Femur (tissue), 1 donor: ENCODE data around the gene CREB3L2.
"Not testable (repeated sequence)": the region's sequence is repeated elsewhere in the genome, so short reads cannot be mapped to it uniquely, and the experiment has no call there.

Experiments used
- DNase-seq: peaks from one replicate; pipeline ENCODE4 v3.0.0-alpha.2; 2017

Gene CREB3L2

DNA sequence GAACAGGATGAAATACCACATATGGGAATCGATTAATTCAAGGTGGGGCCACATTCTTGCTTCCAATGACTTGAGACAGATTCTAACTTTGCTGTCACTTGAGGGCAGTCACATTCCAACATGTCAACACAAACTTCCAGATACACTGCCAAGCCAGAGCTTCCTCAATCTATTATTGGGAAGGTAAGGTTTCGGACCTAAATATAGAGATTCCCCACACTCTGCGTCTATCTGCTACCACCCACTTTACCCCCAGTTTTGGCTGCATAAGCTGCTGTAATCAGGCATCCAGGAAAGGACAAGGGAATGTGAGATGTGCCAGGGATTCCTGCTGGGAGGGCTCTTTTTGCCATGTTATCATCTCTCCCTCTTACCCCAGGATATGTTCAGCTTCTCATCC lies 134.6 kb downstream of the CREB3L2 start:
- DNase-seq = no peak

DNA sequence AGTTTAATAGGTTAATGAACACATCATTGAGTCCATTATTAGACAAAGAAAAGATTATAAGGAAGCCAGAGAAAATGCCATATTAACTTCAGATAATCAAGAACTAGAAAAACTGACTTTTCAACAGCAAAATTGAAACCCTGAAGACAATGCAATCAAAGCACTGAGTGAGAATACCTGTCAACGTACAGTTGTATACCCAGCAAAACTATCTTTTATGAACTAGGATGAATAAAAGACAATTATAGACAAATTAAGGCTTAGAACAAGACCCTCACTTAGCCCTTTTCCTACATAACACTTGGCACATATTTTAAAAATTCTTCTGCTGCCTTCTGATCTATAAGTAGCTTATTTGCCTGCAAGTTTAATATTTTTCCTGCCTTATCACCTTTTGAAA lies 136.1 kb downstream of the CREB3L2 start:
- DNase-seq = no peak

DNA sequence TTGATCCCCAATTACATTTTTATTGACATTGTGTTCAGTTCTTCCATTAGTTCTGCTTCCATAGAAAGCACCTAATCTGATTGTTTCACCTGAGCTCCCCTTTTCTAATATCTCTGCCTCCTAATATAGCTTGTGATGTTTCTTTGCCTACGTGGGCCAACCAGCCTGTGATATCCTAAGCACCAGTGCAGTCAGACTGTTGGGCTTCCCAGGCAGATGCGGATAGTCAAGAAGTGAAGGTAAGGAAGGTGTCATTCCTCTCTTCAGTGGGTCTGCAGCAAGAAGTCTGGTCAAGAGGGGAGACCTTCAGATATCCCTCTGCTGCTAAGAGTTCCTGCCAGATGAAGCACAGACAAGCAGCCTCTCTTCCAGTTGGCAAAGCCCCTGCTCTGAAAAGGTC lies 138.9 kb downstream of the CREB3L2 start:
- no peak for DNase-seq

DNA sequence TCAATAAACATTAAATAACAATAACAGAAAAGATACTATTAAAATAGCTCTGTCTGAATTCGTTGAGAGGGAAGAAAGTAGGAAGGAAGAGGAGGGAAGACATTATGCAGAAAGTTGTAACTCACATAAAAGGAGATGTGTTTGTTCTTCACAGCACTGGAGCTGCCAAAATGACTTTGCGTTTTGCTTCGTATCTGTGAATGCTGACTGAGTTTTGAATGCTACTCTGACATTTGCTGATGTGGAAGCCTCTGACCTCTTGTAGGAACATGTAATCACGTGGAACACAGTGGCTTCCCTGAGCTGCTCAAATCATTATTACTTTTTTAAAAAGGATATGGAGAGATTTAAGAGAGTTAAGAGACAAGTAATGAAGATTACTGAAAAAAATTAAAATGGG lies 139.5 kb downstream of the CREB3L2 start:
- DNase-seq = no peak

DNA sequence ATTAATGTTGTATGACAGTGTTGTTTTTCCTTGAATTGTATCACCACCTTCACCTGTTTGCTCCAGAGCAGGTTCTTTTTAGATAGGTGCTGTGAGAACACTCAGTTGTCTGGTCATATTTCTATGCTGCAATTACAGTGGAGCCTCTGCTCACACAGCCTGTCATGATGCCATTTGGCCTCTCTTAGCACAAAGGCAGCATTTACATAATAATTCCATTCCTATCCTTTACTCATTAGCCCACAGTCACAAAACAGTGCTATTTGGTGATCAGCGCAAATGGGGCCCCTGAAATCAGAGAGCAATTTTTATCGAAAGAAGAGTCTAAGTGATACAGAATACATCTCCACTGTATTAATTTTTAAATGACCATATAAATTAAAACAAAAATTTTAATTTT lies 141.3 kb downstream of the CREB3L2 start:
- DNase-seq = no peak

- DNase-seq = no peak
Observed at GRCh38 chr7:137853053-137853452, 148.8 kb downstream of the CREB3L2 start.

- no peak for DNase-seq
Observed at GRCh38 chr7:137852108-137852507, 149.8 kb downstream of the CREB3L2 start.

DNA sequence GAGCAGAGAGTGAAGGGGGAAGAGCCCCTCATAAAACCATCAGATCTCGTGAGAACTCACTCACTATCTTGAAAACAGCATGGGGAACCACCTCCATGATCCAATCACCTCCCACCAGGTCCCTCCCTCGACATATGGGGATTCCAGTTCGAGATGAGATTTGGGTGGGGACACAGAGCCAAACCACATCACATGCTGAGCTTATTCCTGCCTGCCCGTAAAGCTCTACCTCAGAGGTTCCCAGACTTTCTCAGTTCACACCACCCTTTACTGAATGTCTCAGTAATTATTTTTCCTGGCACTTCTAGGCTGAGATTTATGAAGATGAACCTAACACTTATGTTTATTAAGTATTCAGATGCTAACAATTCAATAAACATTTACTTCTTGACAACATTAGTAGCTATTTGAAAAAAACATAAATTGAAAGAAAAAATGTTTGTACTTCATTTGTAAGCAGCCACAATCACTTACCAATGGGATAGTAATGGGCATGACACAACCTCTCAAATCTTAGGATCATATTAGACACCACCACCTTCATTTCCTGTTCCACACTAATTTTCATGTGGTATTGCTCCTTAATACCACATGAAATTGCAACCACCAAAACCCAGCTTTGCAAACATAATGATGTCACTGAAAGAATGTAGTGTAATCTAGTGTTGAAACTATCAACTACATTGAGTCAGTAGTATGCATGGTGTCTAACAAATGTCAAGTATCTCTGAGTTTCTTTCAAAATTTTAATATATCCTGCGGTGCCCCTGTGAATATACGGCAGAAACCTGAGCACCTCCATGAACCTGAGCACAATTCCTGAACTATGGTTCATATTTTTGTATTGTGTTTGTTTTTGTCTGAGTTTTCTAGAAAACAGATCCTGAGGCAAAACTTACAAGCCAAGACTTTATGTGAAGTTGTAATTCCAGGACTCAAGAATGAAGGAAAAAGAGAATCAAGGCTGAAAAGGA lies 150.6 kb downstream of the CREB3L2 start:
- DNase-seq = no peak

- no peak for DNase-seq
Observed at GRCh38 chr7:137850571-137850970, 151.3 kb downstream of the CREB3L2 start.

- DNase-seq = no peak
Observed at GRCh38 chr7:137848095-137848494, 153.8 kb downstream of the CREB3L2 start.

- DNase-seq = peak; percentile 28
Observed at GRCh38 chr7:137847568-137848050, 154.3 kb downstream of the CREB3L2 start.

DNA sequence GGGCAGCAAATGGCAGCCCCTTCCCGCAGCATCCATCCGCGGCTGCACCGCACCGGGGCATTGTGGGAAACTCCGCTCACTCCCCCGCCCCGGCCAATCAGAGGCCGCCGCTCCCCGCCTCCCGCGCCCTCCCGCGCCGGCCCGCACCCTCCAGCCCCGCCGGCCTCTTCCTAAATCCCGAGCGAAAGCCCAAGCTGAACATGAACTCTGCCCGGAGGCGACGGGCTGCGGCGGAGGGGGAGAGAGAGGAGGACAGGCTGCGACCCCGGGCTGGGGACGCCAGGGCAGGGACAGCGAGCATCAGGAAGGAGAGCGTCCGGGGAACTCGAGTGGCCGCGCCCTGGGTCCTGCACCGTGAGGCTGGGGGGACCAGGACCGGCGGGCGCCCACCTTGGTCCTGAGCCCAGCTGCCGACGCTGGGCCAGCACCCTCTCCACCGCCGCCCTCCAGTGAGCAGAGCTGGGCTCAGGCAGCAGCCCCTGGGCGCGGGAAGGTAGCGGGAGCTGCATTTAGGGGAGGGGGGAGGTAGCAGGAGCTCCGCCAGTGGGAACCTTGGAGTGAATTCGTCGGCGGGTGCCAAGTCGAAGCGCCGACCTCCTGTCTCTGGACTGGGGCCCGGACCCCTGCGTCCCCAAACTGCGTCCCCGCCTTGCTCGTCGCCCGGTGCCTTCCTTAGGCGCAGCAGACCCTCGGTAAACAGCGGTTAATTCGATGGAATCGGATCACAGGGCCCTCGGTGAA lies 154.9 kb downstream of the CREB3L2 start, which contains the start of gene DGKI:
DGKI (minus strand) TSS at position 148 of the 741 bp plus-strand sequence.
- peak; percentile 38 for DNase-seq

GRCh38 chr7:137846549-137846826 lies 155.4 kb downstream of the CREB3L2 start:
- no peak for DNase-seq

DNA sequence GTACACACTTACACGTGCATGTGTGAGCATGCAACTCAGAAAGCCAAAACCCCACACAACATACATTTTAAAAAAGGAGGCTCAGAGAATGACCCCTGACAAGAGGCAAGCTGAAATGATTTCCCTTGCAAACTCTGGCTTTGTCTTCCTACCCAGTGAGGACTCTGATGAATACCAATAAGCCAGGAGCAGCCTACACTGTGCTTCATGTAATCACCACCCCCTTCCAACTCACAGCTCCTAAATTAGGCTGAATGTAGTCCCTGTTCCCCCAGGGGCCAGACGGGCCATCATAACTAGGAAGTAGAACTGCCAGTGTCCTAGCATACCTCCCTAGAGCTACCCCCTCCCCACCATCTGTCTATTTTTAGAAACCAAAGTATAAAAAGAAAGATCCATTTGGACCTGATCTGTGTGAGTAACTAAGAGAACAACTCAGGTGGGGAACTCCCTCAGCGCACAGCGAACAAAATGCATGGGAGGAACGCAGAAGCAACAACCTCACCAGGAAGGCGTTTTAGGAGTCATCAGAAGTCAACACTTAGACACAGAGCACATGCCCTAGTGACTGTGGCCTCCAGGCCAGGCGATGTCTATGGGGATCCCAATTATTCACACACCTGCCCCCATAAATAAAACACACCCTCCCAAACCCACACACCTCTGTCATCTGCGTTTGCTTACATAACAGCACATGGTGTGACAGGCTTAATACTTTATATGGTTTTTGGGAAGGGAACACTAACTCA lies 157.0 kb downstream of the CREB3L2 start:
- no peak for DNase-seq

- DNase-seq = no peak
Observed at GRCh38 chr7:137839903-137840779, 161.7 kb downstream of the CREB3L2 start.

DNA sequence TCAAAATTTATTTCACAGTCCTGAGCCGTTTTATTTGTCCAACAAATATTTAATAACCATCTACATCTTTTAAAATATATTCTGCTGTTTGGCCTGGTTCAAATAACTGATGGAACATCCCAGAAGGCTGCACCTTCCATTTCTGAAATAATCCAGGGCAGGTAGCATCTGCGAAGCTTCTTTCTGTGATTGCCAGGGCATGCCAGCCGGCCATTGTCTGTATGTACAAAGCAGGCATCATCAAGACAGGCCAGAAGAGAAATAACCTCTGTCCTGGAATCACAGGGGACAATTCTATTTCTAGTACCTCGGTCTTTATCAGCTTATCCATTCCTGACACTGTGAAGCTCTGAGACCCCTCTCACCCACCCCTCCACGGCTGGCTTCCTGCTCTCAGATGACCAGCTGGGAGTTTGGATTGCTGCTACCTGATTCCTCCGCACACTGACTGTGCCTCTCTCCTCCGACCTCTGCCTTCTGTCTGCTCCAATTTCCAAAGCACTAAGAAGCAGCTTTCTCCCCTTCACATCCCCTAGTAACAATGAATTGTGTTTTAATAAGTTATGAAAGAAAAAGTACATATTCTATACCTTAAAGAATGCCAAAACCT lies 163.1 kb downstream of the CREB3L2 start:
- DNase-seq = no peak

- DNase-seq = no peak
Observed at GRCh38 chr7:137836541-137836940, 165.3 kb downstream of the CREB3L2 start.

DNA sequence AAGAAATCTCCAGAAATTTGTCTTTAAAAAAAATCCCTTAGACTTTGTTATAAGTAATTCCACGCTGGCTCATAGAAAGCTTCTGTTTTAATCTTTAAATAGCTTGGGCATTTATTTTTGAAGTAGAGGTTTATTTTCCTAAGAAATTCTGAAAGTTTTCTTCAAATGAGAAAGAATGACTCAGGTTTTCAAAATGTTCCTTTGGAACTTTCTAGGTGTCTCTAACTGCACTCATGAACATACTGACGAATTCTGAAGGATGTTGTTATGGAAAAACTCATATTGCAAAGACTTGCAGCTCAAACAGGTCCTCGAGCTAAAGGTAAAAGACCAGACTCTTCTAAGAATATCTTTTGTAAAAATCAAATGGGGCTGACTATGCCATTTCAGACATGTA lies 165.8 kb downstream of the CREB3L2 start:
- no peak for DNase-seq

GRCh38 chr7:137835486-137836112 lies 166.3 kb downstream of the CREB3L2 start:
- no peak for DNase-seq

DNA sequence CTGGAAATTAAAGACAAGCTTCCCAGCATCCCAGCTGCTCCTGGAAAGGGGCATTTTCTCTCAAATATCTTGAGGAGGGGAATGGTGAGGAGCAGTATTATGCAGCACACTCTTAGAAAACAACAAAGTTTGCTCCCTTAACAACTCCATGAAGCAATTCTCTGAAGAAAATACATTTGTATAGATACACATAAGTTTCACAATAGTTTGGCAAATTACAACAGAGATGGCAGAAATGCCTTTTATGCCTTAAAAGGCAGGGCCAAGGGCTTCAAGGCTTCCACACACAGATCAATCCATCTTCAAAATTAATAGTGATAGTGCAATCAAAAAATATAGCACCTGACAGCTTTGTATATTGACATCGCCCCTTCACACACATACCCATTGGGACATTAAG lies 167.3 kb downstream of the CREB3L2 start:
- DNase-seq = no peak

DNA sequence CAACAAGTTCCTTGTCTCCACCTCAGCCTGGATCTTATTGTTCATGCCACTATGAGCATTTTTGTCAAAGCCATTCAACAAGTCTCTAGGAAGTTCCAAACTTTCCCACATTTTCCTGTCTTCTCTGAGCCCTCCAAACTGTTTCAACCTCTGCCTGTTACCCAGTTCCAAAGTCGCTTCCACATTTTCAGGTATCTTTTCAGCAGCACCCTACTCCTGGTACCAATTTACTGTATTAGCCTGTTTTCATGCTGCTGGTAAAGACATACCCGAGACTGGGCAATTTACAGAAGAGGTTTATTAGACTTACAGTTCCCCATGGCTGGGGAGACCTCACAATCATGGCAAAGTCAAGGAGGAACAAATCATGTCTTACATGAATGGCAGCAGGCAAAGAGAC lies 168.9 kb downstream of the CREB3L2 start:
- DNase-seq = not testable (repeated sequence)
